Pancreas (tissue), 10 donors: ENCODE results near the gene SLC24A4. TPM values are rescaled to one million over a fixed set of nuclear protein-coding genes. Genes with fewer than 3 reads are reported as not detected.

ENCODE experiments used
- ATAC-seq, 4 donors: fragments of 200-7000 bp; cut with Tn5 transposase; one replicate each; pipeline versions ENCODE4 v1.8.0 to v1.9.1; 2020; ENCODE audit warnings: mild to moderate bottlenecking in 4 of 4, moderate library complexity in 4 of 4
- DNase-seq, 6 donors: peaks; one replicate each; pipeline ENCODE4 v3.0.0-alpha.2; 2020
- FAIRE-seq: peaks from 2 replicates; lab custom pipeline; 2012; peaks lifted over from hg19 to GRCh38; lab: Jason Lieb, UNC
- H3K27ac ChIP-seq, 4 donors: fragments of 200-600 bp; sonication (generic); 1 replicate in 3 of 4; 2 replicates in 1 of 4; pipeline versions ENCODE4 v1.5.0 to v1.8.0; 2020
- H3K27me3 ChIP-seq, 4 donors: fragments of 200-600 bp; one replicate each; pipeline ENCODE4 v1.8.0; 2021
- H3K36me3 ChIP-seq, 3 donors: fragments of 200-600 bp; sonication (generic) in 1 of 3; one replicate each; pipeline versions ENCODE4 v1.5.0 to v1.8.0; 2020 to 2021
- H3K4me1 ChIP-seq, 3 donors: fragments of 200-600 bp; one replicate each; pipeline ENCODE4 v1.8.0; 2021
- H3K4me3 ChIP-seq, 4 donors: fragments of 200-600 bp; sonication (generic) in 2 of 4; one replicate each; pipeline versions ENCODE4 v1.5.0 to v1.8.0; 2020 to 2021
- H3K9me3 ChIP-seq, 4 donors: fragments of 200-600 bp; one replicate each; pipeline ENCODE4 v1.8.0; 2021
- WGBS, 2 donors: extraction: QIAGEN DNeasy Blood & Tissue Kit; methylation state at CpG; one replicate each; pipeline ENCODE4 v1.1.7; 2013; 5-methylcytosine and 5-hydroxymethylcytosine counted together
- intact Hi-C, 3 donors: fragments of 100-400 bp; cut with DNase I; formaldehyde crosslinking; loops; one replicate each; pipeline versions ENCODE4 v1.11.1 to v1.14.2; 2022
- polyA plus RNA-seq, 2 donors: library from polyadenylated mRNA; stranded (reverse); fragments of 200-250 nt; gene quantifications; one replicate each; pipeline ENCODE4 v1.2.3, GENCODE V29; 2013
- total RNA-seq, 6 donors: library from RNA; stranded (reverse); fragmentation: NEBNext Ultra II Directional in 4 of 6; extraction: Animal tissue kit (Norgen Biotek cat#: 25700) in 4 of 6; gene quantifications; one replicate each; pipeline versions ENCODE4 v1.2.1 to v1.2.4, GENCODE V29; 2021 to 2023
- TF ChIP-seq, protein P1 (sequence below), 4 donors: fragments of 200-600 bp; sonication (generic) in 3 of 4; IDR thresholded peaks; one replicate each; pipeline versions ENCODE4 v1.5.0 to v1.8.0; 2021; ENCODE audit warnings: antibody characterized with exemption in 4 of 4
- donor health status: healthy with polysubstance abuse.
- donor health status: DM: no; HTN: no; CAD: no; lungs with moderate emphysema.
- donor health status: DM: no; HTN: no; CAD: no.
- donor health status: control.
- donor health status: control.
- donor health status: Bipolar disorder and iron deficiency.
- donor health status: DM: yes; HTN: yes; CAD: no.
- donor health status: DM: no; HTN: no; CAD: no.
- donor health status: DM: no; HTN: no; CAD: no.
- donor health status: DM: yes; HTN: yes; CAD: no.

Gene SLC24A4
- total and polyA plus RNA-seq, 8 donors, result 0.04 to 0.14 (median 0.07) TPM

DNA sequence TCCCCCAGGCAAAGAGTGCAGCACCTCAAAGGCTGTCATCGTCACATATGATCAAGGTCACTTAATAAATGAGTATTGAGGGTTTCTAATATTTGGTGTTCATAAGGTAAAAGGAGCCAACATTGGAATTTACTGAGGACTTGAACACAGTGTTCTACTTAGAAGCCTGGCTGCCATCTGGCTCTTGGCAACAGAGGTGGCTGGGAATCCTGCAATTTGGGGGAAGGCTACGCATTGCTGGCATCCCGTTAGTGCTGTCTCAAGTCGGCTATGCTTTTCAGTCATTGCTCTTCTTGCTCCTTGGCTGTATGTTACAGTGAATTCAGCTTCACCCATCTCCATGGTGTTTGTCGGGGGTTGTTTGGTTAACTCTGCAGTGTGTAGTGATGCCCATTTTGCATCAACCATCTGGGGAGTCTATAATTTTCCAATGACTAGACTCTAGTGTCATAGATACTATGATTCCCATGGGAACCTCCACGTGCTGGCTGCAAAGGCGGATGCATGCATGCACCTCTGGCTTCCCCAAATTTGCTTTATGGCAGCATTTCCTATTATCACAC is 12.9 kb upstream of the SLC24A4 start:
- DNase-seq, result no peak
- H3K36me3 ChIP-seq, result no peaks in the 10 kb centered on the region
- no peak for FAIRE-seq
- WGBS, 2 donors, result 58 to 64% methylated on average over 7 of the region's 7 CpGs
- H3K27ac ChIP-seq, result no peak overlapping the region
- ATAC-seq, result no peak
- H3K4me3 ChIP-seq, result no peak overlapping the region
- no peaks in the 10 kb centered on the region for H3K9me3 ChIP-seq
- no peaks in the 10 kb centered on the region for H3K27me3 ChIP-seq
- no peaks in the 10 kb centered on the region for H3K4me1 ChIP-seq
- intact Hi-C loops, result no loop called here
- TF ChIP-seq, protein P1, sequence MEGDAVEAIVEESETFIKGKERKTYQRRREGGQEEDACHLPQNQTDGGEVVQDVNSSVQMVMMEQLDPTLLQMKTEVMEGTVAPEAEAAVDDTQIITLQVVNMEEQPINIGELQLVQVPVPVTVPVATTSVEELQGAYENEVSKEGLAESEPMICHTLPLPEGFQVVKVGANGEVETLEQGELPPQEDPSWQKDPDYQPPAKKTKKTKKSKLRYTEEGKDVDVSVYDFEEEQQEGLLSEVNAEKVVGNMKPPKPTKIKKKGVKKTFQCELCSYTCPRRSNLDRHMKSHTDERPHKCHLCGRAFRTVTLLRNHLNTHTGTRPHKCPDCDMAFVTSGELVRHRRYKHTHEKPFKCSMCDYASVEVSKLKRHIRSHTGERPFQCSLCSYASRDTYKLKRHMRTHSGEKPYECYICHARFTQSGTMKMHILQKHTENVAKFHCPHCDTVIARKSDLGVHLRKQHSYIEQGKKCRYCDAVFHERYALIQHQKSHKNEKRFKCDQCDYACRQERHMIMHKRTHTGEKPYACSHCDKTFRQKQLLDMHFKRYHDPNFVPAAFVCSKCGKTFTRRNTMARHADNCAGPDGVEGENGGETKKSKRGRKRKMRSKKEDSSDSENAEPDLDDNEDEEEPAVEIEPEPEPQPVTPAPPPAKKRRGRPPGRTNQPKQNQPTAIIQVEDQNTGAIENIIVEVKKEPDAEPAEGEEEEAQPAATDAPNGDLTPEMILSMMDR (IDR thresholded peaks at IDR 0.05), result no peak

DNA sequence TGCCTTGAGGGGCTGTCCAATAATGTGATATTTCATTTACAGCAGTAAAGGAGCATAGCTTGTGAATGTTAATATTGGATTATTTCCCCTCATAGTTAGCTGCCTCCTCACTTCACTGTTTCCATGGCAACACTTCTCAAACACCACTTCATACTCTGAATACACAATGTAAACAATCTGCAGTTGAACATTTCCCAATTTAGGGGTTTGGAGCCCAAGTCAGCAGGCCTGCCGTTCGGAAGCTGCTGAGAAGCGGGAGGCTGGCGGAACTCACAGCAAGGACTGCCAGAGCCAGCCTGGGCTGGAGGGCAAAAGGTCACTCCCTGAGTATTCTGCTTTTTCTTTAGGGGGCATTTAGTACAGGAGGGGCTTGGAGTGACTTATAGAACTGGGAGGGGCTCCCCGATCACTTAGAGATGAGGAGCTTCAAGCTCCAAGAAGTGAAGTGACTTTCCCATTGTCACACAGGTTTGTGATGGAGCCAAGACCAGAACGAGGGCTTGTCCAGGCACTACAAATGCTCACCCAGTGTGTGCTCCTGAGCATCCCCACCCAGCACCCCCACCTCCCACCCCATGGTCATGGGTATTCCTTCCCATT is 12.1 kb upstream of the SLC24A4 start:
- no peak for FAIRE-seq
- TF ChIP-seq, protein P1 (IDR thresholded peaks at IDR 0.05), result no peak
- Histone ChIP-seq H3K27me3 (no peaks in the 10 kb centered on the region), H3K4me3 (no peak overlapping the region), H3K27ac (no peak overlapping the region), H3K4me1 (no peaks in the 10 kb centered on the region), H3K9me3 (no peaks in the 10 kb centered on the region), H3K36me3 (no peaks in the 10 kb centered on the region)
- DNase-seq, result no peak
- intact Hi-C loops, result no loop called here
- WGBS, 2 donors, result 71 to 75% methylated on average over 6 of the region's 6 CpGs
- ATAC-seq, result no peak

DNA sequence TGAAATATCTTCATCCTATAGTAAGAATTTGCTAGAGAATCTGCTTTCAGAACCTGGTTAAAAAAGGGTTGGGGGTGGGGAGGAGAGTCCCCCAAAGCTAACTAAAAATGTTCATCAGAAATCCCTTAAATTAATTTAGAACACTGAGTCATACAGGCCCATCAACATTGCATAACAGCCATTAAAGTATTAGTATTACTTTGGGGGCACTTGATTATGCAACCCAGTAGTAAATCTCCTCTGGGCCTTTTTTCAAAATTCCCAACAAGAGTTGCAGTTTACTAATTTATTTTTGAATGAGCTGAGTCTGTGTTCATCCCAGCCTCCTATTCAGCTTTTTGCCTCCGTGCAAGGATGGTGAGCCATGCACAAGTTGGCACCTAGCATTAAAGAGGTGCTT is 8.8 kb upstream of the SLC24A4 start:
- no peaks in the 10 kb centered on the region for H3K4me1 ChIP-seq
- H3K27me3 ChIP-seq, result no peaks in the 10 kb centered on the region
- H3K27ac ChIP-seq, result no peak overlapping the region
- FAIRE-seq (no peak), ATAC-seq (no peak), DNase-seq (no peak)
- no peaks in the 10 kb centered on the region for H3K36me3 ChIP-seq
- intact Hi-C loops, result no loop called here
- no peak overlapping the region for H3K4me3 ChIP-seq
- WGBS, 2 donors, result 74 to 85% methylated on average over 1 of the region's 1 CpG
- TF ChIP-seq, protein P1 (IDR thresholded peaks at IDR 0.05), result no peak
- H3K9me3 ChIP-seq, result no peaks in the 10 kb centered on the region

DNA sequence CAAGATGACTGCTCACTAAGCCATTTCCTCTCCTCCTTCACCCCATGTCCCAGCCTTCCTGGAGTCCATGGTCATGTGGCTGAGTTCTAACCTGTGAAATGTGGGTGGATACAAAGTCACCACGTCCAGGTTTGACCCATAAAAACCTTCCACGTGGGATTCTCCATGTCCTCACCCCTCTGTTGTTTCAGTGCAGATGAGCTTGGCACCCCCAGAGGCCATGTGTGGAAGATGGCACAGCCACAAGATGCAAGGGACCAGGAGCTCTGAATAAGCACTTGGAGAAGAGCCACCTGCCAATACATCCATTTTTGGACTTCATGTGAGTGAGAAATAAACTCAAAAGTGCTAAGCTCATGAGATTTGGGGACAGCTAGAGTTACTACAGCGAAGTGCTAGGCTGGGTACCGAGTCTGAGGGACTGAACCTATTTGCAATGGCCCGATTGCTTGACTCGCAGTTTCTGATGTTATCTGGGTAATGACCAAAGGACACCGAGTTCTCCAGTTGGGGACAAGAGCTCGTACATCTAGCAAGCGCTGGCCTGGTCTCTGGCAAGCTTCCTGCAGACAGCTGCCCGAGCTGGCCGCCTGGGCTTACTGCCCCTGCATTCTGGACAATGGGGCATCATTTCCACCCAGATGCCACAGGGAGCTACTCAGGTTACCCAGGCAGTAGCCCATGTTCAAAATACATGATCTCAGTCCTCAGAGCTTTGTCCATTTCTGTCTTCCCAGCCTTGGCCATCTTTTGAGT is 7.7 kb upstream of the SLC24A4 start:
- DNase-seq, result no peak
- intact Hi-C loops, result no loop called here
- no peak overlapping the region for H3K27ac ChIP-seq
- FAIRE-seq, result no peak
- no peaks in the 10 kb centered on the region for H3K27me3 ChIP-seq
- WGBS, 2 donors, result 50 to 63% methylated on average over 11 of the region's 11 CpGs
- TF ChIP-seq, protein P1 (IDR thresholded peaks at IDR 0.05), result no peak
- H3K36me3 ChIP-seq, result no peaks in the 10 kb centered on the region
- H3K4me3 ChIP-seq, result no peak overlapping the region
- no peaks in the 10 kb centered on the region for H3K9me3 ChIP-seq
- no peak for ATAC-seq
- H3K4me1 ChIP-seq, result no peaks in the 10 kb centered on the region

DNA sequence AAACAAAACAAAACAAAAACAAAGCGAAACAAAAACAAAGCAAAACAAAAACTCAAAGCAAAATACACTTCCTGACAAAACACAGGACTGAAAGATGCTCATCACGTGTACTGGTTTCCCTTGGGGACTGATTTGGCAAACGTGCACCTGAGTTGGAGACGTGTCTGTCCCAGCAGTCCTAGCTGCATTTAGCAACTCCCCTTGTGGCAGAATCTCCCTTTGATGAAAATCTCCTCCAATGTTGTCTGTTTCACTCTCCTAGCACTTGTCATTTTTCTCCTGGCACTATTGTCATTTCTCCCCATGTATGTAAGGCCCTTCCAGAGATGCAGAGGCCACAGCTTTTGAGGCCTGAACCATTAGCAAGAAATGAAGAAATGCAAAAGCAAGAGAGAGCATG is 6.8 kb upstream of the SLC24A4 start:
- intact Hi-C loops, result no loop called here
- Histone ChIP-seq H3K4me3 (no peak overlapping the region), H3K36me3 (no peaks in the 10 kb centered on the region), H3K27me3 (no peaks in the 10 kb centered on the region), H3K9me3 (no peaks in the 10 kb centered on the region), H3K4me1 (no peaks in the 10 kb centered on the region), H3K27ac (no peak overlapping the region)
- no peak for ATAC-seq
- TF ChIP-seq, protein P1 (IDR thresholded peaks at IDR 0.05), result no peak
- no peak for FAIRE-seq
- 31 to 34% methylated on average over 4 of the region's 4 CpGs for WGBS, 2 donors
- DNase-seq, result no peak
